GM21526 (cell line): Measurements from ENCODE around the gene THAP3.

Experiments used
- ATAC-seq: cut with Tn5 transposase; IDR thresholded peaks from one replicate; pipeline ENCODE4 v1.9.1; 2021; ENCODE audit warnings: moderate library complexity; ENCODE audit not compliant: unreplicated experiment, low FRiP score

THAP3 gene

GRCh38 chr1:6666696-6667095, 42.0 kb downstream of the THAP3 start:
- no peak for ATAC-seq

GRCh38 chr1:6667139-6667538, 42.5 kb downstream of the THAP3 start:
- ATAC-seq = no peak

DNA sequence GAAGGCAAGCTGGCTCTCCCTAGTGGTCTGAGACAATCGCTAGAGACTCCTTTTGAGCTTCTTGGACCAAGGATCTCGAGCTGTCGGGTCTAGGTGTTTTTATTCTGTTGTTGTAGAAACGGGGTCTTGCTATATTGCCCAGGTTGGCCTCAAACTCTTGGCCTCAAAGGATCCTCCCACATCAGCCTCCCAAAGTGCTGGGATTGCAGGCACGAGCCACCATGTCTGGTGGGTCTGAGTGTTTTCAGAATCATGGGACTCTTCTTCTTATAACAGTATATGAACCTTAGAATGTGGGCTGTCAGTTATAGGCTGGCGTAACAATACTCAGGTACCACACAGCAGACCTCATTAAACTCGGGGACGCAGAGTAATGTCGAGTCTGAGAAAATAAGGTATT, 43.8 kb downstream of the THAP3 start:
- ATAC-seq = no peak

- no peak for ATAC-seq
These were observed 47.9 kb downstream of the THAP3 start for GRCh38 chr1:6672558-6672957.

- no peak for ATAC-seq
These were observed 49.2 kb downstream of the THAP3 start for GRCh38 chr1:6673816-6674398.

GRCh38 chr1:6674771-6675170, 50.1 kb downstream of the THAP3 start:
- no peak for ATAC-seq

DNA sequence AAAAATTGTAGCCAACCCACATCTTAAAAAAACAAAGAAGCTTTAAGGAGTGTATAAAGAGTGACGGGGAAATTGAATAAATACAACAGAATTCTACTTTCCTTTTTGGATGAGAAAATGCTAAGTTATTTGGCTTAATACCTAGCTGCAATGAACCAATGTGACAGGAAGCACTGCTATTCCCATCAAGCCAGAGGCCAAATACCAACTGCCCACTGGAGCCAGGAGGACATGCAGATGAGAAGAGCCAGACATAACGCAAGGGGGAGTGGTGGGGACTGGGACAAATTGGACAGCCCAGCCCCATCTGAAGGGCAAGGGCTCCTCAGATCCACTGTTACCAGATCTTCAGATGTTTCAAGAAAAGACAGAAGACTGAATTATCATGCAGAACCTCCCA, 51.3 kb downstream of the THAP3 start:
- ATAC-seq = no peak
